Endodermal cell (in vitro differentiated cells): ENCODE results near the gene TMOD3. TPM values are rescaled to one million over a fixed set of nuclear protein-coding genes. Genes with fewer than 3 reads are reported as not detected.

Source experiments
- DNase-seq: peaks from one replicate; pipeline ENCODE4 v3.0.0-alpha.2; 2017
- H3K27ac ChIP-seq: 2 replicates; pipeline ENCODE4 v1.5.1; 2013; ENCODE audit warnings: mild to moderate bottlenecking, low read depth, low read length, moderate library complexity
- H3K27me3 ChIP-seq: 2 replicates; pipeline ENCODE4 v1.6.1; 2013; ENCODE audit warnings: mild to moderate bottlenecking, low read length, moderate library complexity; ENCODE audit not compliant: insufficient read depth, control insufficient read depth, poor library complexity, severe bottlenecking
- H3K36me3 ChIP-seq: 2 replicates; pipeline ENCODE4 v1.7.0; 2013; ENCODE audit warnings: mild to moderate bottlenecking, low read length, moderate library complexity; ENCODE audit not compliant: control insufficient read depth, insufficient read depth
- H3K4me1 ChIP-seq: one replicate; pipeline ENCODE4 v1.7.0; 2013; ENCODE audit warnings: low read length; ENCODE audit not compliant: control insufficient read depth, insufficient read depth
- H3K4me3 ChIP-seq: 2 replicates; pipeline ENCODE4 v1.5.1; 2013; ENCODE audit warnings: mild to moderate bottlenecking, low read length, moderate library complexity
- H3K9ac ChIP-seq: 2 replicates; pipeline ENCODE4 v1.6.1; 2013; ENCODE audit warnings: mild to moderate bottlenecking, low read length, moderate library complexity; ENCODE audit not compliant: poor library complexity, severe bottlenecking; ENCODE audit errors: extremely low read depth
- H3K9me3 ChIP-seq: 2 replicates; pipeline ENCODE4 v1.6.1; 2013; ENCODE audit warnings: mild to moderate bottlenecking, low read length, moderate library complexity; ENCODE audit not compliant: control insufficient read depth
- H3K27ac Mint-ChIP-seq: 2 replicates; pipeline ENCODE4 v1.8.0; 2020; ENCODE audit warnings: mixed read lengths
- H3K27me3 Mint-ChIP-seq: 2 replicates; pipeline ENCODE4 v1.8.0; 2021; ENCODE audit warnings: mild to moderate bottlenecking, mixed read lengths; ENCODE audit not compliant: insufficient read depth
- H3K36me3 Mint-ChIP-seq: 2 replicates; pipeline ENCODE4 v1.8.0; 2020; ENCODE audit warnings: low read depth, mixed read lengths
- H3K4me1 Mint-ChIP-seq: 2 replicates; pipeline ENCODE4 v1.8.0; 2020; ENCODE audit warnings: mixed read lengths
- H3K4me3 Mint-ChIP-seq: 2 replicates; pipeline ENCODE4 v1.8.0; 2020; ENCODE audit warnings: mild to moderate bottlenecking, moderate library complexity, mixed read lengths
- H3K9me3 Mint-ChIP-seq: 2 replicates; pipeline ENCODE4 v1.8.0; 2020; ENCODE audit warnings: mild to moderate bottlenecking, mixed read lengths
- CTCF ChIP-seq: fragments of 200-600 bp; sonication (generic); conservative IDR thresholded peaks from 2 replicates; pipeline ENCODE4 v1.5.0; 2021; ENCODE audit warnings: antibody characterized with exemption, mild to moderate bottlenecking
- WGBS, 2 experiments: methylation state at CpG; one replicate each; pipeline versions ENCODE4 v1.1.5 to v1.1.7; 2013; ENCODE audit warnings: missing lambda C conversion rate in 2 of 2, mixed read lengths in 1 of 2; ENCODE audit not compliant: insufficient coverage in 1 of 2, insufficient read length in 1 of 2; 5-methylcytosine and 5-hydroxymethylcytosine counted together
- total RNA-seq, 2 donors: library from RNA; stranded (reverse); fragmentation: NEBNext Ultra II Directional in 1 of 2; extraction: Animal tissue kit (Norgen Biotek cat#: 25700) in 1 of 2; gene quantifications; 2 replicates in 1 of 2; 3 replicates in 1 of 2; pipeline ENCODE4 v1.2.1, GENCODE V29; 2021

TMOD3 gene
- total RNA-seq, 2 donors from 2014 or later, result 39.6 to 44.4 TPM

- no peak overlapping the region for H3K4me3 ChIP-seq
- no peaks in the 10 kb centered on the region for H3K36me3 Mint-ChIP-seq
- no peak overlapping the region for H3K4me3 Mint-ChIP-seq
- H3K36me3 ChIP-seq, result no peaks in the 10 kb centered on the region
- no peaks in the 10 kb centered on the region for H3K27me3 ChIP-seq
- DNase-seq, result no peak
- no peaks in the 10 kb centered on the region for H3K4me1 Mint-ChIP-seq
- H3K4me1 ChIP-seq, result no peaks in the 10 kb centered on the region
- no peak overlapping the region for H3K27ac ChIP-seq
- WGBS, 2 experiments, result 83 to 94% methylated on average over 1 to 2 of the region's 2 CpGs
- no peak for TF ChIP-seq CTCF
- H3K9me3 Mint-ChIP-seq, result no peaks in the 10 kb centered on the region
- no peak overlapping the region for H3K9ac ChIP-seq
- H3K9me3 ChIP-seq, result no peaks in the 10 kb centered on the region
- no peak overlapping the region for H3K27ac Mint-ChIP-seq
- no peaks in the 10 kb centered on the region for H3K27me3 Mint-ChIP-seq
These were observed 25.5 kb upstream of the TMOD3 start for GRCh38 chr15:51803965-51804364.

- Histone ChIP-seq H3K27ac (no peak overlapping the region), H3K9ac (no peak overlapping the region), H3K9me3 (no peaks in the 10 kb centered on the region), H3K36me3 (no peaks in the 10 kb centered on the region), H3K27me3 (no peaks in the 10 kb centered on the region), H3K4me1 (no peaks in the 10 kb centered on the region), H3K4me3 (no peak overlapping the region)
- Mint-ChIP-seq H3K36me3 (no peaks in the 10 kb centered on the region), H3K27ac (no peak overlapping the region), H3K9me3 (no peaks in the 10 kb centered on the region), H3K4me1 (no peaks in the 10 kb centered on the region), H3K4me3 (no peak overlapping the region), H3K27me3 (no peaks in the 10 kb centered on the region)
- no peak for TF ChIP-seq CTCF
- no peak for DNase-seq
- 95 to 98% methylated on average over 2 of the region's 2 CpGs for WGBS, 2 experiments
These were observed 23.3 kb upstream of the TMOD3 start for GRCh38 chr15:51806123-51806522.

GRCh38 chr15:51809457-51809856, 20.0 kb upstream of the TMOD3 start:
- Histone ChIP-seq H3K27me3 (no peaks in the 10 kb centered on the region), H3K4me3 (no peak overlapping the region), H3K4me1 (no peaks in the 10 kb centered on the region), H3K36me3 (no peaks in the 10 kb centered on the region), H3K27ac (no peak overlapping the region), H3K9me3 (no peaks in the 10 kb centered on the region), H3K9ac (no peak overlapping the region)
- H3K27me3 Mint-ChIP-seq, result no peaks in the 10 kb centered on the region
- 91% methylated on average over 1 of the region's 1 CpG; no CpG with 5 or more reads in 1 of the 2 experiments for WGBS, 2 experiments
- H3K36me3 Mint-ChIP-seq, result no peaks in the 10 kb centered on the region
- no peak for DNase-seq
- H3K27ac Mint-ChIP-seq, result no peak overlapping the region
- H3K4me1 Mint-ChIP-seq, result no peaks in the 10 kb centered on the region
- H3K4me3 Mint-ChIP-seq, result no peak overlapping the region
- TF ChIP-seq CTCF, result no peak
- H3K9me3 Mint-ChIP-seq, result no peaks in the 10 kb centered on the region
